DOHH2 (cell line): ENCODE measurements around the gene INSRR.
A peak's percentile ranks its signal among the peaks of the same experiment; 100 is the strongest.

Experiments
- H3F3A ChIP-seq: fragments of 200-600 bp; sonication (generic), shearing (Covaris generic); 2 replicates; pipeline ENCODE4 v1.6.0; 2016; ENCODE audit warnings: antibody characterized with exemption, mild to moderate bottlenecking; ENCODE audit not compliant: control insufficient read depth, insufficient read depth
- H3K27ac ChIP-seq: fragments of 200-600 bp; sonication (generic); 2 replicates; pipeline ENCODE4 v1.5.1; 2014; ENCODE audit warnings: low read depth, mild to moderate bottlenecking, low read length, moderate library complexity
- H3K27me3 ChIP-seq: fragments of 200-600 bp; sonication (generic); 2 replicates; pipeline ENCODE4 v1.6.1; 2014; ENCODE audit warnings: mild to moderate bottlenecking, low read length, mixed read lengths; ENCODE audit not compliant: control insufficient read depth
- H3K36me3 ChIP-seq: fragments of 200-600 bp; sonication (generic); 2 replicates; pipeline ENCODE4 v1.6.1; 2014; ENCODE audit warnings: mild to moderate bottlenecking, low read length, moderate library complexity, mixed read lengths; ENCODE audit not compliant: control insufficient read depth
- H3K4me1 ChIP-seq: fragments of 200-600 bp; sonication (generic); 2 replicates; pipeline ENCODE4 v1.6.1; 2014; ENCODE audit warnings: mild to moderate bottlenecking, low read length, mixed read lengths; ENCODE audit not compliant: control insufficient read depth
- H3K4me2 ChIP-seq: fragments of 200-600 bp; sonication (generic); 2 replicates; pipeline ENCODE4 v1.6.0; 2014; ENCODE audit warnings: mild to moderate bottlenecking, low read length, moderate library complexity
- H3K4me3 ChIP-seq: fragments of 200-600 bp; sonication (generic); 2 replicates; pipeline ENCODE4 v1.5.1; 2014; ENCODE audit warnings: mild to moderate bottlenecking, low read length, mixed read lengths
- H3K79me2 ChIP-seq: fragments of 200-600 bp; sonication (generic); 2 replicates; pipeline ENCODE4 v1.6.1; 2014; ENCODE audit warnings: mild to moderate bottlenecking, low read length, mixed read lengths; ENCODE audit not compliant: control insufficient read depth
- H3K9me2 ChIP-seq: fragments of 200-600 bp; sonication (generic); replicated peaks from 2 replicates; pipeline ENCODE4 v1.6.1; 2014; ENCODE audit warnings: mild to moderate bottlenecking, low read length, mixed read lengths; ENCODE audit not compliant: control insufficient read depth
- H3K9me3 ChIP-seq: fragments of 200-600 bp; sonication (generic); 2 replicates; pipeline ENCODE4 v1.6.1; 2014; ENCODE audit warnings: antibody characterized with exemption, low read length, mixed read lengths; ENCODE audit not compliant: control insufficient read depth, insufficient read depth
- H4K20me1 ChIP-seq: fragments of 200-600 bp; sonication (generic); 2 replicates; pipeline ENCODE4 v1.6.0; 2014; ENCODE audit warnings: low read depth, mild to moderate bottlenecking, antibody characterized with exemption, low read length, moderate library complexity; ENCODE audit not compliant: control insufficient read depth, insufficient read depth
- CTCF ChIP-seq: fragments of 200-600 bp; sonication (generic); IDR thresholded peaks from one replicate; pipeline ENCODE4 v1.5.1; 2014; ENCODE audit warnings: antibody characterized with exemption, mild to moderate bottlenecking, low read depth, low read length; ENCODE audit not compliant: poor library complexity, severe bottlenecking
- EZH2phosphoT487 ChIP-seq: fragments of 200-600 bp; sonication (generic); IDR thresholded peaks from 2 replicates; pipeline ENCODE4 v1.6.1; 2017; ENCODE audit warnings: borderline replicate concordance, mild to moderate bottlenecking, antibody characterized with exemption, low read length, moderate library complexity, mixed read lengths

INSRR gene

GRCh38 chr1:156858959-156859522 lies at the start of gene INSRR:
Gene INSRR (minus strand): TSS chr1:156859117. CDS start chr1:156858621, 496 bp downstream.
- Histone ChIP-seq H3K9me2 (no peaks in the 10 kb centered on the region), H3K4me1 (peaks cover 10% of the 10 kb centered on the region), H3K4me3 (no peak within 1 kb of the TSS), H3K4me2 (peak within 1 kb of the TSS; percentile 57), H3K79me2 (no peaks in the 10 kb centered on the region), H4K20me1 (peaks cover 3% of the 10 kb centered on the region; the same call in 1 of the 2 replicates), H3K27ac (no peak within 1 kb of the TSS), H3K9me3 (no peaks in the 10 kb centered on the region), H3F3A (no peaks in the 10 kb centered on the region), H3K36me3 (no peaks in the 10 kb centered on the region), H3K27me3 (peaks cover 77% of the 10 kb centered on the region)
- no peak for TF ChIP-seq CTCF
- peak; percentile 92 for TF ChIP-seq EZH2phosphoT487

- no peaks in the 10 kb centered on the region for H3K36me3 ChIP-seq
- H3K4me2 ChIP-seq, result no peak overlapping the region
- H3K9me2 ChIP-seq, result no peaks in the 10 kb centered on the region
- H3K9me3 ChIP-seq, result no peaks in the 10 kb centered on the region
- TF ChIP-seq EZH2phosphoT487 (no peak), CTCF (no peak)
- H3K27me3 ChIP-seq, result 0 out of 2 replicates have a peak, but pooled peaks cover 3% of the 10 kb centered on the region
- H4K20me1 ChIP-seq, result no peaks in the 10 kb centered on the region
- H3K4me3 ChIP-seq, result no peak overlapping the region
- H3K4me1 ChIP-seq, result no peaks in the 10 kb centered on the region
- H3K27ac ChIP-seq, result no peak overlapping the region
- H3F3A ChIP-seq, result no peaks in the 10 kb centered on the region
- H3K79me2 ChIP-seq, result no peaks in the 10 kb centered on the region
Observed at GRCh38 chr1:156908541-156908940, 49.6 kb upstream of the INSRR start.

DNA sequence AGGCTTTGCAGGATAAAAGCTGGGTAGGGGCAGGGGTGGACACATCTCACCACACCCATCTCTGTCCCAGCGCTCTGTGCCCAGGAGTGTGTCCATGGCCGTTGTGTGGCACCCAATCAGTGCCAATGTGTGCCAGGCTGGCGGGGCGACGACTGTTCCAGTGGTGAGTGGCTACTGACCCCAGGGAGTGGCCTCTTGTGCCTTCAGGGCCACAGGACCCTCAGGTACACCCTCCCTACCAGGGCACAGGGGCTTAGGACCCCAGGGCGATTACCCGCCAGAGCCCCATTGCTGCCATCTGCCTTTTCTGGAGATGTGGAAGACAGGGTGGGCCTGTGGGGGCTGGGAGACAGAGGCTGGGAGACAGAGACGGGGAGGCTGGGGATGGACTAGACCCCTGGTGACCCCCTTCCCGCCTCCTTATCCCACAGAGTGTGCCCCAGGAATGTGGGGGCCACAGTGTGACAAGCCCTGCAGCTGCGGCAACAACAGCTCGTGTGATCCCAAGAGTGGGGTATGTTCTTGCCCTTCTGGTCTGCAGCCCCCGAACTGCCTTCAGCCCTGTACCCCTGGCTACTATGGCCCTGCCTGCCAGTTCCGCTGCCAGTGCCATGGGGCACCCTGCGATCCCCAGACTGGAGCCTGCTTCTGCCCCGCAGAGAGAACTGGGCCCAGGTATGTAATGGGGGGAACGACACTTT lies 47.4 kb upstream of the INSRR start:
- H3K4me3 ChIP-seq, result no peak overlapping the region
- no peak for TF ChIP-seq CTCF
- TF ChIP-seq EZH2phosphoT487, result no peak

More for the DNA sequence above, 47.4 kb upstream of the INSRR start:
- Histone ChIP-seq H3K9me2 (no peaks in the 10 kb centered on the region), H3K36me3 (no peaks in the 10 kb centered on the region), H3K4me1 (no peaks in the 10 kb centered on the region), H3K27ac (no peak overlapping the region), H3K9me3 (no peaks in the 10 kb centered on the region), H3K4me2 (no peak overlapping the region), H3K79me2 (no peaks in the 10 kb centered on the region), H4K20me1 (no peaks in the 10 kb centered on the region), H3F3A (no peaks in the 10 kb centered on the region), H3K27me3 (0 out of 2 replicates have a peak, but pooled peaks cover 5% of the 10 kb centered on the region)
